ENCODE measurements around the gene NHSL2. TPM values are rescaled to one million over a fixed set of nuclear protein-coding genes. Genes with fewer than 3 reads are reported as not detected.

The NHSL2 gene
- total RNA-seq, 1 donor from 2014 or later = 6.9 TPM

- no peak for DNase-seq
Measured at GRCh38 chrX:72079607-72080006, 169.0 kb downstream of the NHSL2 start.

GRCh38 chrX:72080150-72080549 is 169.5 kb downstream of the NHSL2 start:
- no peak for DNase-seq

- DNase-seq = no peak
Measured at GRCh38 chrX:72080800-72081199, 170.2 kb downstream of the NHSL2 start.

GRCh38 chrX:72081605-72082320 is 171.1 kb downstream of the NHSL2 start:
- no peak for DNase-seq

GRCh38 chrX:72083291-72083690 is 172.6 kb downstream of the NHSL2 start:
- DNase-seq = no peak

- no peak for DNase-seq
Measured at GRCh38 chrX:72084114-72084513, 173.5 kb downstream of the NHSL2 start.

GRCh38 chrX:72086995-72087394 is 176.3 kb downstream of the NHSL2 start:
- no peak for DNase-seq

- no peak for DNase-seq
Measured at GRCh38 chrX:72088761-72089160, 178.1 kb downstream of the NHSL2 start.

- DNase-seq = no peak
Measured at GRCh38 chrX:72089254-72089653, 178.6 kb downstream of the NHSL2 start.

- no peak for DNase-seq
Measured at GRCh38 chrX:72094894-72095293, 184.2 kb downstream of the NHSL2 start.

GRCh38 chrX:72095370-72095769 is 184.7 kb downstream of the NHSL2 start:
- no peak for DNase-seq

GRCh38 chrX:72097098-72097497 is 186.5 kb downstream of the NHSL2 start:
- no peak for DNase-seq

- no peak for DNase-seq
Measured at GRCh38 chrX:72100051-72100755, 189.6 kb downstream of the NHSL2 start.

GRCh38 chrX:72100824-72101351 is 190.2 kb downstream of the NHSL2 start:
- no peak for DNase-seq

GRCh38 chrX:72101597-72102037 is 191.0 kb downstream of the NHSL2 start:
- no peak for DNase-seq

GRCh38 chrX:72102126-72102525 is 191.5 kb downstream of the NHSL2 start:
- no peak for DNase-seq

GRCh38 chrX:72102760-72103159 is 192.1 kb downstream of the NHSL2 start:
- no peak for DNase-seq

GRCh38 chrX:72105436-72105835 is 194.8 kb downstream of the NHSL2 start:
- no peak for DNase-seq

GRCh38 chrX:72107320-72107719 is 196.7 kb downstream of the NHSL2 start:
- DNase-seq = no peak

- no peak for DNase-seq
Measured at GRCh38 chrX:72107841-72108595, 197.4 kb downstream of the NHSL2 start.

- no peak for DNase-seq
Measured at GRCh38 chrX:72108666-72109065, 198.0 kb downstream of the NHSL2 start.

GRCh38 chrX:72110051-72110875 is 199.6 kb downstream of the NHSL2 start:
- no peak for DNase-seq
